ENCODE data around the gene MSRB1.
"Not testable (repeated sequence)": the region's sequence is repeated elsewhere in the genome, so short reads cannot be mapped to it uniquely, and the experiment has no call there.

MSRB1 gene

DNA sequence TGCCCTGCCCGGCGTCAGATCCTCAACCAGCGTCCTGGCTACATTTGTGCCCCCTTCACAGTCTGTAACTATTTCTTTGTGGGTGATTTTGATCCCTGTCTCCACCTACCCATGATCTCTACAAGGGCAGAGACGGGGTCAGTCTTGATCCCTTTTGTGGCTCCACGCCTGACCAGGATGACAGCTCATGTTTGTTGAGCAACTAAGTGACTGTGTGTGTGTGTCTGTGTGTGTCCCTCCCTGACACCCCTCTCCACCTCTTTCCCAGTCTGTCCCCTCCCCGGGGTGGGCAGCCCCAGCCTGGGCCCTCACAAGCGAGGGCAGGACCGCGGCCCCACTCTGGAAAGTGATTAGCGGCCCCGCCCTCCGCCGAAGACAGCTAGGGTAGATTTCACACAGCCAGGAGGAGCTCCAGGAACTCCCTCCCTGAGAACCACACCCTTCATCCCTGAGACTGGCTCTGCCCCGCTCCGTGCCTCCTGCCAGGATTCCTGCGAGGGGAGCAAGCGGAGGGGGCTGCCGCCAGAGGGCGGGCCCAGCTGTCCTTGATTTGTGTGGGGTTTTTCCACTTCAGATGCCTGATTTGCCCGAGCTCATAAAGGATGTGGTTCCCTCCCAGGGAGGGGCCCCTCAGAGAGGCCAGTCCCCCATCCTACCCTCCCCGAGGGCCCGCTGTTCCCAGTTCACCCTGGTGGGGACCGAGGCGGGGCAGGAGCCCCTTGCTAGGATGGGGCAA is 19.5 kb downstream of the MSRB1 start:
- H3K9me3 ChIP-seq (ENCODE audit: severe bottlenecking), result no peaks in the 10 kb centered on the region
- no peak overlapping the region for H3K27ac ChIP-seq
- H3K4me3 ChIP-seq (ENCODE audit: low read depth, low read length), result no peak overlapping the region
- no peaks in the 10 kb centered on the region for H3K36me3 ChIP-seq
- peaks cover 26% of the 10 kb centered on the region for H3K27me3 ChIP-seq (ENCODE audit: insufficient read depth, low read depth, severe bottlenecking)
- DNase-seq, result peak; percentile 81
- TF ChIP-seq CTCF (IDR thresholded peaks at IDR 0.05; ENCODE audit: low read depth, low read length), result peak; percentile 61

- H3K27me3 ChIP-seq (ENCODE audit: insufficient read depth, low read depth, severe bottlenecking), result peaks cover 33% of the 10 kb centered on the region
- TF ChIP-seq CTCF (IDR thresholded peaks at IDR 0.05; ENCODE audit: low read depth, low read length), result no peak
- no peak for DNase-seq
- no peak overlapping the region for H3K4me3 ChIP-seq (ENCODE audit: low read depth, low read length)
- no peak overlapping the region for H3K27ac ChIP-seq
- H3K36me3 ChIP-seq, result no peaks in the 10 kb centered on the region
- no peaks in the 10 kb centered on the region for H3K9me3 ChIP-seq (ENCODE audit: severe bottlenecking)
Measured at GRCh38 chr16:1922357-1922756, 20.6 kb downstream of the MSRB1 start.

- no peak for TF ChIP-seq CTCF (IDR thresholded peaks at IDR 0.05; ENCODE audit: low read depth, low read length)
- no peaks in the 10 kb centered on the region for H3K36me3 ChIP-seq
- no peak overlapping the region for H3K4me3 ChIP-seq (ENCODE audit: low read depth, low read length)
- peak; percentile 67 for DNase-seq
- H3K27ac ChIP-seq, result no peak overlapping the region
- H3K27me3 ChIP-seq (ENCODE audit: insufficient read depth, low read depth, severe bottlenecking), result peaks cover 40% of the 10 kb centered on the region
- H3K9me3 ChIP-seq (ENCODE audit: severe bottlenecking), result no peaks in the 10 kb centered on the region
Measured at GRCh38 chr16:1920727-1921171, 22.2 kb downstream of the MSRB1 start.

DNA sequence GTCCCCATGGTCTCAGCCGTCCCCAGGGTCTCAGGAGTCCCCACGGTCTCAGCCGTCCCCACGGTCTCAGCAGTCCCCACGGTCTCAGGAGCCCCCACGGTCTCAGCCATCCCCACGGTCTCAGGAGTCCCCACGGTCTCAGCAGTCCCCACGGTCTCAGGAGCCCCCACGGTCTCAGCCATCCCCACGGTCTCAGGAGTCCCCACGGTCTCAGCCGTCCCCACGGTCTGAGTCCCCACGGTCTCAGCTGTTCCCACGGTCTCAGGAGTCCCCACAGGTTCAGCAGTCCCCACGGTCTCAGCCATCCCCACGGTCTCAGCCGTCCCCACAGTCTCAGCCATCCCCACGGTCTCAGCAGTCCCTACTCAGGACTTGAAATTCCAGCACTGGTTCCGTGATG is 22.9 kb downstream of the MSRB1 start:
- DNase-seq; H3K9me3 ChIP-seq (ENCODE audit: severe bottlenecking); H3K36me3 ChIP-seq; H3K4me3 ChIP-seq (ENCODE audit: low read depth, low read length); H3K27ac ChIP-seq: not testable (repeated sequence)
- H3K27me3 ChIP-seq (ENCODE audit: insufficient read depth, low read depth, severe bottlenecking), result peaks cover 40% of the 10 kb centered on the region

- no peaks in the 10 kb centered on the region for H3K9me3 ChIP-seq (ENCODE audit: severe bottlenecking)
- H3K36me3 ChIP-seq, result no peaks in the 10 kb centered on the region
- H3K27ac ChIP-seq, result no peak overlapping the region
- H3K27me3 ChIP-seq (ENCODE audit: insufficient read depth, low read depth, severe bottlenecking), result peaks cover 40% of the 10 kb centered on the region
- no peak overlapping the region for H3K4me3 ChIP-seq (ENCODE audit: low read depth, low read length)
- no peak for DNase-seq
- TF ChIP-seq CTCF (IDR thresholded peaks at IDR 0.05; ENCODE audit: low read depth, low read length), result no peak
Measured at GRCh38 chr16:1919327-1919998, 23.5 kb downstream of the MSRB1 start.
